Spleen (tissue), 7 donors: ENCODE data around the gene MDM4.

Source experiments
- CTCF ChIP-seq, 11 experiments: fragments of 200-600 bp in 7 of 11; fragments of 450-650 bp in 4 of 11; sonication (generic) in 4 of 11; IDR thresholded peaks in 8 of 11; conservative IDR thresholded peaks in 3 of 11; 1 replicate in 7 of 11; 2 replicates in 4 of 11; pipeline versions ENCODE4 v1.4.0 to v1.8.0; 2016 to 2021; ENCODE audit warnings: antibody characterized with exemption in 11 of 11, inconsistent platforms in 4 of 11, mild to moderate bottlenecking in 1 of 11
- POLR2A ChIP-seq, 3 donors: fragments of 450-650 bp; IDR thresholded peaks; one replicate each; pipeline ENCODE4 v1.5.1; 2017; ENCODE audit warnings: antibody characterized with exemption in 3 of 3, mild to moderate bottlenecking in 1 of 3
- POLR2AphosphoS5 ChIP-seq, 3 donors: sonication (generic); formaldehyde crosslinking; IDR thresholded peaks; one replicate each; pipeline ENCODE4 v1.5.1; 2017; ENCODE audit warnings: antibody characterized with exemption in 3 of 3
- donor health status: DM: no; HTN: no; CAD: no; lungs with moderate emphysema.
- donor health status: DM: no; HTN: no; CAD: no.
- donor health status: DM: no; HTN: no; CAD: no.

- TF ChIP-seq POLR2AphosphoS5 (IDR thresholded peaks at IDR 0.05) (peak in 2 of 3 donors; percentile 63 to 64), CTCF (IDR thresholded peaks at IDR 0.05 in 8 of 11, conservative IDR thresholded peaks at IDR 0.05 in 3 of 11) (no peak), POLR2A (IDR thresholded peaks at IDR 0.05) (no peak)
Observed at GRCh38 chr1:204477036-204477740, 39.0 kb upstream of the MDM4 start.
